ENCODE measurements around the gene PGLYRP2.

DNA sequence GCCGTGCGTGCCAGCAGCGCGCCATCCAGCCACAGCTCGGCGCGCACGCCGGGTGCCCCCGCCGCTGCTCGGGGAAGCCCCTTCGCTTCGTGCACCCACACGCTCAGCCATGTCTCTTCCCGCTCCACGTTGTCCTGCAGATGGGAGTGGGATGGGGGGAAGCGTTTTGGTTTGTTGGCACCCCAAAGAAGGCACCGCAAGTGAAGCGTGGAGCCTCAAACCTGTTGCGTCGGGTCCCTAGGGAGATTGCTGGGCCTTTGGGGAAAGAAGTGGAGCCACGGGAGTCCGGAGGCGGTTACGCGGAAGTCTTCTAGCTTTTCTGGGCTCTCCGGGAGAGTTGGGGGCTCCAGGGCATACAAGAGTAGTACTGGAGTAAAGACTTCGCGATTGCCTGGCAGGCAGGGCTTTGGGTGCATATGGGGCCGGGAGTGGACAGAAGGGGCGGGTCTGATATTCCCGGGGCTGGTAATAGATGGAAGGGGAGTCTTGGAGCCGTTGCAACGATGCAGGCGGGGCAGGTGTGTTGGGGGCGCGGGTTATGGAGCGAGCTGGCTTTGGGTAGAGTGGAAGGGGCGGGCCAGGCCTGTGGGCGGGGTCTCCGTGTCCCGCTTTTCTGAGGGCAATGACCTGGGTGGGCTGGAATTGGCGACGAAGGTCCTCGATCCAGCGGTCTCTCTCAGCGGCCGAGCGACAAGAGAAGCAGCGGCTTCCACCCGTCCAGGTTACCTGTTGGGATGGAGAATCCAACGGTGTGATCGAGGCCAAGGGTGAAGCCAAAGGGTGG, 21.4 kb downstream of the PGLYRP2 start:
- TF ChIP-seq CTCF (IDR thresholded peaks at IDR 0.05) (no peak), POLR2A (IDR thresholded peaks at IDR 0.05) (no peak)

All from adrenal gland (tissue), 5 donors.